ENCODE results near the gene ITM2B.
"Not testable (repeated sequence)": the region's sequence is repeated elsewhere in the genome, so short reads cannot be mapped to it uniquely, and the experiment has no call there.

Gene ITM2B

DNA sequence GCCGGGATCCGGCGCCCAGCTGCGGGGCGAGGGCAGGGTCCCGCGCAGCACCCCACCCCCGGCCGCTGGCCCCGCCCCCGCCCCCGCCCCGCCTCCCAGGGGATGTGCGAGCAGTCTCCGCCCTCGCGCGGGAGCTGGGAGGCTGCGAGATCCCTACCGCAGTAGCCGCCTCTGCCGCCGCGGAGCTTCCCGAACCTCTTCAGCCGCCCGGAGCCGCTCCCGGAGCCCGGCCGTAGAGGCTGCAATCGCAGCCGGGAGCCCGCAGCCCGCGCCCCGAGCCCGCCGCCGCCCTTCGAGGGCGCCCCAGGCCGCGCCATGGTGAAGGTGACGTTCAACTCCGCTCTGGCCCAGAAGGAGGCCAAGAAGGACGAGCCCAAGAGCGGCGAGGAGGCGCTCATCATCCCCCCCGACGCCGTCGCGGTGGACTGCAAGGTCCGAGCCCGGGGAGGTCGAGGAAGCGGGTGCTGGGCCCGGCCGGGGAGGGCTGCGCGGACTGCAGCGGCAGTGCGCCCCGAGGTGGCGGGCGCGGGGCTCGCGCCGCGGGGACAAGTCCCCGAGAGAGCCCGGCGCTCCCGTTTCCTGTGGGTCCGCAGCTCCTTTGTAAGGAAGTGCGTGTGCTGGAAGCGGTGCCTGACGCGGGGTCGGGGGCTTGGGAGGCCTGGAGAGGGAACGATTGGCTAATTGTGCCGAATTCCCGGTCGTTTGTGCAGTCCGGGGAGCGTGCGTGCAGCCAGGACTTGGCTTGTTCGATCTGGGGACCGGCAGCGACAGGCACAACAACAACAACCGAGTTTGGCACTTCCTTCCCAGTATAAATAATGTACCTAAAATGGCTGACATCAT lies at the start of gene ITM2B:
Gene ITM2B (plus strand): TSS at position 161 of the 843 bp plus-strand sequence. CDS start 155 bp downstream, at position 316.
- FAIRE-seq (peak; percentile 53), DNase-seq (ENCODE audit: extremely low spot score, insufficient read length, low read depth) (peak; percentile 40)

DNA sequence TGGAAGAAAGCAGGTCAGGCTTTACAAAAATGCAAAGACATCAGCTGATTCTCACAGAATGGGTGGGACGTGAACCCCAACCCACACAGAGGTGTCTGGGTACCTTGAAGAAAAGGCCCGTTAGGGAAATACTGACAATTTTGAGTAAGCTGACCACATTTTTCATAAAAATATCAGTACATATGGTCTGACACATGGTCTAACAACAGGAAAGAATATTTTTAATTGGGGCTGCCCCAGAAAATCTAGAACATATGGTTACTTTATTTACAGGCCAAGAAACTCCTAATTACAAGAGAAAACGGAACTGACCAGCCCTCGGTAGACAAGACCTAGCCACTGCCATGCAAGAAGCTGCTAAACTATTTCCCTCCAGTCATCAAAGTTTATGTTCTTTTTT lies 48.7 kb upstream of the ITM2B start:
- FAIRE-seq: no peak

DNA sequence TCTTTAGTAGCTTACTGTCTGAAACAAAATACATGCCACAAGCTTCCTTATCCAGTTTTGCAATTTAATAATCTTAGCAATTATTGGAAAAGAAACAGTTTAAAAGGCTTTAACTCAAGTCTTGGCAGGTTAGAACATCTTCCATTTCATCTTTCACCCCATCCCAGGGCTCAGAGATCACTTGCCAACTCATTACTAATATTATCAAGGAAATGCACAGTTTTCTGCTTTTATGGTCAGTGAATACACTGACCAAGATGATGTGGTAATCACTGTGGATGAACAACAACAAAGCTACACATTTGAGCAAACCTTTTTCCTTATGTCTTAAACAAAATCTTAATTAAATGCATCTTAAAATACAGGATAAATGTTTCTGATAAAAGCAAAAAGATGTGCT lies 48.0 kb upstream of the ITM2B start:
- DNase-seq (ENCODE audit: extremely low spot score, insufficient read length, low read depth) (no peak), FAIRE-seq (no peak)

More for the DNA sequence above, 48.7 kb upstream of the ITM2B start:
- no peak for DNase-seq (ENCODE audit: extremely low spot score, insufficient read length, low read depth)

DNA sequence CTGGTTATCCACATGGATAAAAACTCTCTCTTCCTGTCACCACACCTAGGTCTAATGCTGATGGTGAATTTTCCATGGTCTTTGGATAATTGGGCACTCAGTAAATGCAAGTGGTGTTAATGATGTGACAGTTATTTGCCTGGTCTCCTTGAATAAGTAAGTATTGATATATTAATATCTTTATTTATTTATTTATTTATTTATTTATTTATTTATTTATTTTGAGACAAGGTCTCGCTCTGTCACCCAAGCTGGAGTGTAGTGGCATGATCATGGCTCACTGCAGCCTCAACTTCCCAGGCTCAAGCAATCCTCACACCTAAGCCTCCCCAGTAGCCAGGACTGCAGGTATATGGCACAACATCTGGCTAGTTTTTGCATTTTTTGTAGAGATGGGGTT lies 46.3 kb upstream of the ITM2B start:
- FAIRE-seq (no peak), DNase-seq (ENCODE audit: extremely low spot score, insufficient read length, low read depth) (no peak)

DNA sequence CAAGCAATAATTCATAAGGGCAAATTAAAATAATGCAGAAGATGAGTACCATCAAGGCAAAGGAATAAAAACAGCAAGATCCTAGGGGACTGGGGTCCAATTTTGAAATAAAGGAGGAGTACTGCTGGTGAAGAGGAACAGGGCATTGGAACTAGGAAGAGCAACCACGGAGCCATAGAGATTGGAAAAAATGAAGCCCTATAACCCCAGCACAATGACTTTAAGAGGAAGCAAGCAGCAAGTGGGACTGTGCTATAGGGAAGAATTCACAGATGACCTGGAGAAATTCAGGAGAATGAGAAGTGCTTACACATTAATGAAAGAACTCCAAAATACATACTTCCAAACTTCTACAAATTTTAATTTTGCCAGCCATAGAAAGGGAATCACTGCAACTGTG lies 44.9 kb upstream of the ITM2B start:
- no peak for FAIRE-seq

DNA sequence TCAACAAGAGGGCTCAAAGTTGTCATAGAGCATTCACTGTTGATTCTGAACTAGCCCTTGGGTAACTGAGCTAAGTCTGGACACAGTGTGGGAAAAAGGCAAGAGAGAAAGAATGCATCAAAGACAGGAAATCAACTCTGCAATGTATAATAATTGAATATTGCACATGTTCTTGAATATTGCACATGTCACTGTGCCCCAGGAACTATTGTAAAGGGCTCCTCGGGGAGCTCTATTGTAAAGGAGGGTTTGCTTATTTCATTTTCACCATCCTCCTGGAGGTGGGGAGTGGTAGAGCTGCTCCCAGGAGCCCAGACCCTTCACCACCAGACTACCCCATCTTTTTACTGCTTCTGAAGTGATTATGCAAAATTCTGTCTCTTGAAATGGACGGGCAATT lies 44.4 kb upstream of the ITM2B start:
- DNase-seq (ENCODE audit: extremely low spot score, insufficient read length, low read depth) (no peak), FAIRE-seq (no peak)

More for the DNA sequence above, 44.9 kb upstream of the ITM2B start:
- DNase-seq (ENCODE audit: extremely low spot score, insufficient read length, low read depth): no peak

DNA sequence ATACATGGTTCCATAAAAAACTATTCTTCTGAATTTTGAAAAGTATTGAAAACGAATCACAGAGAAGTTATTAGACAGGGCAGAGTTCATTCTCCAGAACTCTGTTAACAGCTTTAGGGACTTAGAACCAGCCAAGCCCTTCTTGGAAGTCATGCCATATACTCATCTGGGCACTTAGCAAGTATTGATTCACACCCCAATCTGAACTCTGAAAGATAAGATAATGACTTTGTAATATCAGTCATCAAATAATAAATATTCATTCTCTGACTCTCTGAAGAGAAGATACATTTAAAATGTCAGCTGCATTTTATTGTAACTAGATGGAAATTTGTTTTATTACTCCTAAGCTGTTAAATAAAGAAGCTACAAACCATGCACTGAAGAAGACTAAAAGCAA lies 43.8 kb upstream of the ITM2B start:
- FAIRE-seq (no peak), DNase-seq (ENCODE audit: extremely low spot score, insufficient read length, low read depth) (no peak)

DNA sequence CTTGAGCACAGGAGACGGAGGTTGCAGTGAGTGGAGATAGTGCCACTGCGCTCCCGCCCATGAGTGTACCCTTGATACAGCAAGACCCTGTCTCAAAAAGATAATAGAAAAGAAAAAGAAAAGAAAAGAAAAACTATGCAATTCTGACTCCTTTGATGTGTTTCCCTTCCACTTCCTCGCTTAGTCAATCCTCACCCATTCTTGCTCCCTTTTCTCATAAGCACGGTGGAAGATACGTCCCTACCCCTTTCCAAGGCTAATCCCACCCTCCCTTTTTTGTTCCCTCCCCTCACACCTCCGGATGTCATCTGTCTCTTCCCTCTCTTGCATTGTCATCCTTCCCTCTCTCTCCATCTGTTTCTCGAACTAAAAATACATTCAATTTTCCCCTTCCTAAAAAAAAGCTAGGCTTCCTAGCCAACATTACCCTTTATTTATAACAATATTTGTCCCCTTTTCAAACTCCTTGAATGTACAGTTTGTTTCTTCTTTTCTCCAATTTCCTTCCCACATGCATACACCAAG lies 40.5 kb upstream of the ITM2B start:
- DNase-seq (ENCODE audit: extremely low spot score, insufficient read length, low read depth) (no peak), FAIRE-seq (no peak)

DNA sequence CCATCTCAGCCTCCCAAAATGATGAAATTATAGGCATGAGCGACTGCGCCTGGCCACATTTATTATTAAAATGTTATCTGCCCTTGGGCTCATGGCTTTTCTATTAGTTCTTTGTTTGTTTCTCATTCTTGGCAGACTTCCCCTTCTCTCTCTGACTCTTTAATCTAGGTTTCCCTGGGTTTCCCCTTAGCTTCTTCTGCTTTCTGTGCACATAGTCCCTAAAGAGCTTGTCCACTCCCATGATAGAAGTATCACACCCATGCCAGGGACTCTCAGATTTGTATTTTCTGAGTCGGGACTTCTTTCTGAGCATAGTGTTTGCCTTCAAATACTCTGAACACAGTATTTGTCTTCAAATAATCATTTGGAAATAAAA lies 38.6 kb upstream of the ITM2B start:
- DNase-seq (ENCODE audit: extremely low spot score, insufficient read length, low read depth) (no peak), FAIRE-seq (peak; percentile 35)

DNA sequence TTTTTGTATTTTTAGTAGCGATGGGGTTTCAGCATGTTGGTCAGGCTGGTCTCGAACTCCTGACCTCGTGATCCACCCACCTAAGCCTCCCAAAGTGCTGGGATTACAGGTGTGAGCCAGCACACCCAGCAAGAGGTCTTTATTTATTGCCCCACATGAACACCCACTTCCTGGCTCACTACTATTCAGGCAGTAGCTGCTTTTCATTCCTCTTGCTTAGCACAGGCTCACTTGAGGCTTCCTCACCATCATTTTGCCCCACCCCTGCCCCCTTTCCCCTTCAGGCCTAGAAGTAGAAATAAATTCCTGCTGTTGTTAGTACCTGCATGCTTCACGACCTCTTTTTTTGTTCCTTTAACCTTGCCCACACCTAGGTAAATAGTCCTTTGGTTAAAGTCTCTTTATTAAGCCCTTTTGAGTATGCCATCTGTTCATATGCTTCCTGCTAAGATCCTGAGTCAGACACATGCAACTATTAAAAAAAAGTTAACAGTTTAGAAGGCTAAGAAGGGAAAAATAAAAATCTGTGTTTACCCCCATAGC lies 33.5 kb upstream of the ITM2B start:
- DNase-seq (ENCODE audit: extremely low spot score, insufficient read length, low read depth): no peak
- no peak for FAIRE-seq

DNA sequence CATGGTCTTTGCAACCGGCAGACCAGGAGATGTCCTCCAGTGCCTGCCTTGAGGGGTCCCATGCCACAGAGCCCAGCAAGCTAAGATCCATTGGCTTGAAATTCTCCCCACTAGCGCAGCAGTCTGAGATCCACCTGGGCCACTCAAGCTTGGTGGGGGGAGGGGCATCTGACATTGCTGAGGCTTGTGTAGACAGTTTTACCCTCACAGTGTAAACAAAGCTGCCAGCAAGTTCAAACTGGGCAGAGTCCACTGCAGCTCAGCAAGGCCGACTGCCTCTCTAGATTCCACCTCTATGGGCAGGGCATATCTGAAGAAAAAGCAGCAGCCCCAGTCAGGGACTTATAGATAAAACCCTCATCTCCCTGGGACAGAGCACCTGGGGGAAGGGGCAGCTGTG lies 32.0 kb upstream of the ITM2B start:
- no peak for FAIRE-seq

DNA sequence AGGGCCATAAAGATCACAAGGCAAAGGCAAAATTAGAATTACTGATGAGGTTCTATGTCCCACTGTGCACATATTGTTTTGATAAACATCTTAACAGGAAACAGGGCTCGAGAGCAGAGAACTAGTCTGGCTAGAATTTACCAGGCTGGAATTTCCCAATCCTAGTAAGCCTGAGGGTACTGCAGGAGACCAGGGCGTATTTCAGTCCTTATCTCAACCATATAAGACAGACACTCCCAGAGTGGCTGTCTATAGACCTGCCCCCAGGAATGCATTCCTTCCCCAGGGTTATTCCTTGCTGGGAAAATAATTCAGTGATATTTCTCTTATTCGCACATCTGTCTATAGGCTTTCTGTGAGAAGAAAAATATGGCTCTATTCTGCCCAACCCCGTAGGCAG lies 25.8 kb upstream of the ITM2B start:
- FAIRE-seq; DNase-seq (ENCODE audit: extremely low spot score, insufficient read length, low read depth): not testable (repeated sequence)

More for the DNA sequence above, 32.0 kb upstream of the ITM2B start:
- DNase-seq (ENCODE audit: extremely low spot score, insufficient read length, low read depth): no peak

DNA sequence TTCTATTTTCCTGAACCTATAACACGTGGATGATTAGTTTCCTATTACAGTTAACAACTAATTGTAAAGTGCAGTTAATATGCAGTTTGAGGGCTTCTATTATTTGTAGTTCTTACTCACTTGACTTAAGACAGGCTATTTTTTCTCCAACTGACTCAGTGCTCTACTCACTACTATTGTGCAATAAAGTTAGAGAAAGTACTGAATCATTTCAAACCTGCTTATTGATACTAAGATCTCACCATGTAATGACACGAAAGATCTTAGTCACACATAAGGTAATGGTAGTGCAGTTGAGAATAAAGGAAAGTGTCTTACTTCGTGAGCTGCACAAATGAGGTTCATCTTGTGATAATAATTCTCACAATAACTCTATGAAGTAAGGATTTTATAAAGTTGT lies 22.8 kb upstream of the ITM2B start:
- no peak for DNase-seq (ENCODE audit: extremely low spot score, insufficient read length, low read depth)
- FAIRE-seq: no peak

DNA sequence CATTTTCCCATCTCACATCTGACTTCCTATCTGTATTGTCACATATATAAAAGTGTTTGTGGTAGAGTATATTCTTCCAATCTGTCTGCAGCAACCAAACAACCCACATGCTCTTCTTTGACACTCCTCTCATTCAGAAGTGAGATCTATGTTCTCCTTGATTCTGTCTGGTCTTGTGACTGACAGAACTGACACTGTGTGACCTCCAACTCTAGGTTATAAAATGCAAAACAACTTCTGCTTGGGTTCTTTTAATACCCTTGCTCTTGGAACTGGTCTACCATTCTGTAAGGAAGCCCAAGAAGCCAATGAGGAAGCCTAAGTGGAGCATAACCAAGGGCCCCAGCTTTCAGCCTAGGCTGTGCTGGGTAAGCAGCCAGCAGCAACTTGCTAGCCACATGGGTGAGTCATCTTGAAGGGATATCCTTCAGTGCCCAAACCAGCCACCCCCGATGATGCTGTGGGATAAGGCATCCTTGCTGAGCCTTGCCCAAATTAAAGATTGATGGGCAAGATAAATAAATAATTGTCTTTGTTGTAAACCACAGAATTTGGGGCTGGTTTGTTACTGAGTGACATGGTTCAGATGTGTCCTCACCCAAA lies 18.4 kb upstream of the ITM2B start:
- FAIRE-seq (no peak), DNase-seq (ENCODE audit: extremely low spot score, insufficient read length, low read depth) (no peak)

DNA sequence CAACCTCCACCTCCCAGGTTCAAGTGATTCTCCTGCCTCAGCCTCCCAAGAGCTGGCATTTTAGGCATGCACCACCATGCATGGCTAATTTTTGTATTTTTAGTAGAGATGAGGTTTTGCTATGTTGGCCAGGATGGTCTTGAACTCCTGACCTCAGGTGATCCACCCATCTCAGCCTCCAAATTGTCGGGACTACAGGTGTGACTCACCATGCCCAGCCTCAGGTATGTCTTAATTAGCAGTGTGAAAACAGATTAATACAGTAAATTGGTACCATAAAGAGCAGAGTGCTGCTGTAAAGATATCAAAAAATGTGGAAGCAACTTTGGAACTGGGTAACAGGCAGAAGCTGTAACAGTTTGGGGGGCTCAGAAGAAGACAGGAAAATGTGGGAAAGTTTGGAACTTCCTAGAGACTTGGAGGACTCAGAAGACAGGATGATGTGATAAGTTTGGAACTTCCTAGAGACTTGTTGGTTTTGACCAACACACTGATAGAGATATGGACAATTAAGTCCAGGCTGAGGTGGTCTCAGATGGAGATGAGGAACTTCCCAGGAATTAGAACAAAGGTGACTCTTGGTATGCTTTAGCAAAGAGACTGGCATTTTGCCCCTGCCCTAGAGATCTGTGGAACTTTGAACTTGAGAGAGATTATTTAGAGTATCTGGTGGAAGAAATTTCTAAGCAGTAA lies 17.3 kb upstream of the ITM2B start:
- not testable (repeated sequence) for FAIRE-seq; DNase-seq (ENCODE audit: extremely low spot score, insufficient read length, low read depth)

DNA sequence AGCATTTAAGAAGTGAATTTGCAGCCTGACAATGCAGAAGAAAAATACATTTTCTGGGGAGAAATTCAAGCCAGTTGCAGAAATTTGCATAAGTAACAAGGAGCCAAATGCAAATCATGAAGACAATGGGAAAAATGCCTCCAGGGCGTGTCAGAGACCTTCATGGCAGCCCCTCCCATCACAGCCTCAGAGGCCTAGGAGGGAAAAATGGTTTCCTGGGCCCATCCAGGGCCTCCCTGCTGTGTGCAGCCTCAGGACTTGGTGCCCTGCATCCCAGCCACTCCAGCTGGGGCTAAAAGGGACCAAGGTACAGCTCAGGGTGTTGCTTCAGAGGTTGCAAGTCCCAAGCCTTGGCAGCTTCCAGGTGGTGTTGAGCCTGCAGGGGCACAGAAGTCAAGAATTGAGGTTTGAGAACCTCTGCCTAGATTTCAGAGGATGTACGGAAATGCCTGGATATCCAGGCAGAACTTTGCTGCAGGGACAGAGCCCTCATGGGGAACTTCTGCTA lies 16.7 kb upstream of the ITM2B start:
- DNase-seq (ENCODE audit: extremely low spot score, insufficient read length, low read depth): no peak
- no peak for FAIRE-seq

DNA sequence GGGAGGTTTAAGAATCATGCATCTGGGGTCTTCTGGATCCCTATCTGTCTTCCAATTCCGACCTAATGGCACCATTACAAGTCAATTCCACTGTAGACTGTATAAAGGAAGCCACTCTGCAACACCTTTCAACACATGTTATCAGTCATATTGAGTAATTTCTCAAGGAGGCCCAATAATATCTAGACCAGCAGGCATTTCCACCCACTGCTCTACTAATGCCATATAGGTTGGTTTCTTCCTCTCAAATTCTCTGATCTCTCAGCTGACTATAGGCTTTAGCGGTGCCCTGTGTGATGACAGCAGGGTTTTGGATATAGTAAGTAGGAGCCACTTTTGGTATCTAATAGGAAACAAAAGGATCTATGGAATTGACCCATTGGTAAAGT lies 12.4 kb upstream of the ITM2B start:
- DNase-seq (ENCODE audit: extremely low spot score, insufficient read length, low read depth): no peak
- peak; percentile 21 for FAIRE-seq

DNA sequence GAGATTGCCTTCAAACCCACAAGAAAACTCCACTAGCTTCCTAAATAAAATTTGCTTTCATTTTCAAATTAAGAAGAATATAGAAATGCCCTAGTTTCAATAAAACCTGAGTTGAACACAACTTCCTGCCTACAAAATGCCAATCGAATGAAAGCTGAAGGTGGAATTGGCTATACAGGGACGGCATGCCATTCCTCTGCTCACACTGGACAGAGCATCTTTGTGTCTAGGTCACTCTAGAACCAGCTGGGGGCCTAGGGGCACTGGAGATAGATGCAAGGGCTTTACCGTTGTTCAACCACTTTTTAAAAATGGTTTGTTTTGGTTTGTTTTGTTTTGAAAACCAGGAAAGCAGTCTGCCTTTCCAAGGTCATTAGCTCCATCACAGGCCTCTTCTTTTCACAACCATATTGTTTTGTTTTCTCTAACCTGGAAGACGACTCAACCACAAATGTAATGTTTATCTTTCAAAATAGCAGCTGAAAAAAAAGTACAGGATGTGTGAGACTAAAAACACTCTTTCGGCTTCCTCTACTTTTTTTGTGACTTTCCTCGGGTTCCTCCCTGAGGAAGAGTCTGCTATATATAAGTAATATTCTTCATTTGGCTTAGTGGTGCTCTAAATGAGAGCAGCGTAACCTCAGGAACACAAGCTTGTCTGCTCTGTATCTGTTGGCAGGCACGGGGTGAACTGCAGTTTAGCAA lies 11.9 kb upstream of the ITM2B start:
- no peak for FAIRE-seq
- no peak for DNase-seq (ENCODE audit: extremely low spot score, insufficient read length, low read depth)

DNA sequence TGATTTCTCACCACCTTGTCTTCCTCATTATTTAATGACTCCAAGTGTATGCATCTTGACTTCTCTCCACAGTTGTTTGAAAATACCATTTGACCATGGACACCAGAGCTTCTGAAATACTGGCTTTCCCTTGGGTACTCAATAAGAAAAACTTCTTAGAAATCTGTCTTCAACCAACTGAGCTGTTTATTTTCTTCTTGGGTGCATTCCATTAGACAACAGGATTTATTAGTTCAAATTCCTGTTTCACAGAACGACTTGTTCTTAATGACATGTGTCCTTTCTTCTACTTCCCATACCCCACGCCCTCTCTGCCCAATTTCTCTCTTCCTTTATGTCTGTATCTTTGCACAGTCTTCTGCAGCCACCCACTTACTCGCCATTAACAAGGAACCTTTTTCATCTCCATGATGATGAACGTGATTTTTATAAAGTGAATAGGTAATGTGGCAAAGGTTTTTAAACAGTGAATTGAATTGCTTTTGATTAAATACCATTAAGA lies 11.3 kb upstream of the ITM2B start:
- no peak for DNase-seq (ENCODE audit: extremely low spot score, insufficient read length, low read depth)
- no peak for FAIRE-seq

Measured in GM18507 (cell line).